Measurements from ENCODE around the gene CFAP210.

DNA sequence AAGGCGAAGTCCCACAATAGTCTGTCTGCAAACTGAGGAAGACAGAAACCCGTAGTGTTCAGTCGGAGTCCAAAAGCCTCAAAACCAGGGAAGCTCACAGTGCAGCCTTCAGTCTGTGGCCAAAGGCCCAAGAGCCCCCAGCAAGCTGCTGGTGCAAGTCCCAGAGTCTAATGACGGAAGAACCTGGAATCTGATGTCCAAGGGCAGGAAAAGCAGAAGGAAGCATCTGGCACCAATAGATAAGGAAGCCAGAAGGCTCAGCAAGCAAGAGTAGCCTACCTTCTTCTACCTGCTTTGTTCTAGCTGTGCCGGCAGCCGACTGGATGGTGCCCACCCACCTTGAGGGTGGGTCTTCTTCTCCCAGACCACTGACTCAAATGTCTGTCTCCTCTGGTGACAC lies 21.8 kb downstream of the CFAP210 start:
- no peak for TF ChIP-seq GATA2 (IDR thresholded peaks at IDR 0.05; ENCODE audit: low read depth, low read length)
- TF ChIP-seq GATA3 (IDR thresholded peaks at IDR 0.05; ENCODE audit: low read depth, low read length) = no peak

Measured in SH-SY5Y (cell line).